Sigmoid colon (tissue), 7 donors: ENCODE data around the gene OGFOD1. TPM values are rescaled to one million over a fixed set of nuclear protein-coding genes. Genes with fewer than 3 reads are reported as not detected.

Experiments used
- DNase-seq: peaks from one replicate; pipeline ENCODE4 v3.0.0-alpha.2; 2019
- H3K27ac ChIP-seq, 4 donors: fragments of 200-600 bp; sonication (generic); one replicate each; pipeline ENCODE4 v1.5.1; 2016 to 2019; ENCODE audit warnings: mild to moderate bottlenecking in 1 of 4
- H3K27me3 ChIP-seq, 3 donors: fragments of 200-600 bp; sonication (generic); one replicate each; pipeline ENCODE4 v1.5.1; 2019; ENCODE audit warnings: mild to moderate bottlenecking in 1 of 3
- H3K36me3 ChIP-seq, 4 donors: fragments of 200-600 bp; sonication (generic); one replicate each; pipeline ENCODE4 v1.5.1; 2016 to 2019
- H3K4me1 ChIP-seq, 4 donors: fragments of 200-600 bp; sonication (generic); one replicate each; pipeline ENCODE4 v1.5.1; 2017 to 2019
- H3K4me3 ChIP-seq, 4 donors: fragments of 200-600 bp; sonication (generic); one replicate each; pipeline ENCODE4 v1.5.1; 2017 to 2019; ENCODE audit warnings: mild to moderate bottlenecking in 2 of 4, moderate library complexity in 1 of 4
- H3K9me3 ChIP-seq, 4 donors: fragments of 200-600 bp in 3 of 4; sonication (generic) in 3 of 4; one replicate each; pipeline versions ENCODE4 v1.5.1 to v1.6.1; 2013 to 2019
- EP300 ChIP-seq, 4 donors: sonication (generic); formaldehyde crosslinking; IDR thresholded peaks; one replicate each; pipeline ENCODE4 v1.6.1; 2017; ENCODE audit warnings: antibody characterized with exemption in 4 of 4
- POLR2A ChIP-seq, 2 donors: fragments of 450-650 bp; IDR thresholded peaks; one replicate each; pipeline ENCODE4 v1.6.1; 2016; ENCODE audit warnings: antibody characterized with exemption in 2 of 2, mild to moderate bottlenecking in 2 of 2, moderate library complexity in 2 of 2
- POLR2AphosphoS5 ChIP-seq, 4 donors: sonication (generic); formaldehyde crosslinking; IDR thresholded peaks; one replicate each; pipeline ENCODE4 v1.6.1; 2017; ENCODE audit warnings: antibody characterized with exemption in 4 of 4
- WGBS, 2 donors: extraction: QIAGEN DNeasy Blood & Tissue Kit; methylation state at CpG; one replicate each; pipeline ENCODE4 v1.1.7; 2013; 5-methylcytosine and 5-hydroxymethylcytosine counted together
- intact Hi-C: fragments of 100-400 bp; cut with DNase I; formaldehyde crosslinking; loops from one replicate; pipeline ENCODE4 v1.15.1; 2023
- polyA plus RNA-seq, 3 donors: library from polyadenylated mRNA; stranded (reverse); fragments of 200-250 nt; gene quantifications; one replicate each; pipeline ENCODE4 v1.2.3, GENCODE V29; 2013
- total RNA-seq, 4 donors: library from RNA; depleted of rRNA; stranded (reverse); fragments of >200 nt; gene quantifications; one replicate each; pipeline ENCODE4 v1.1.0, GENCODE V29; 2016
- TF ChIP-seq, protein P1 (sequence below), 4 experiments: fragments of 450-650 bp in 3 of 4; fragments of 200-600 bp in 1 of 4; IDR thresholded peaks; one replicate each; pipeline ENCODE4 v1.5.1; 2016 to 2019; ENCODE audit warnings: antibody characterized with exemption in 4 of 4, mild to moderate bottlenecking in 3 of 4, moderate library complexity in 2 of 4
- donor health status: healthy with polysubstance abuse.
- donor health status: Bipolar disorder and iron deficiency.
- donor health status: healthy.

OGFOD1 gene
- total and polyA plus RNA-seq, 7 donors = 6.6 to 34.1 (median 15.8) TPM

DNA sequence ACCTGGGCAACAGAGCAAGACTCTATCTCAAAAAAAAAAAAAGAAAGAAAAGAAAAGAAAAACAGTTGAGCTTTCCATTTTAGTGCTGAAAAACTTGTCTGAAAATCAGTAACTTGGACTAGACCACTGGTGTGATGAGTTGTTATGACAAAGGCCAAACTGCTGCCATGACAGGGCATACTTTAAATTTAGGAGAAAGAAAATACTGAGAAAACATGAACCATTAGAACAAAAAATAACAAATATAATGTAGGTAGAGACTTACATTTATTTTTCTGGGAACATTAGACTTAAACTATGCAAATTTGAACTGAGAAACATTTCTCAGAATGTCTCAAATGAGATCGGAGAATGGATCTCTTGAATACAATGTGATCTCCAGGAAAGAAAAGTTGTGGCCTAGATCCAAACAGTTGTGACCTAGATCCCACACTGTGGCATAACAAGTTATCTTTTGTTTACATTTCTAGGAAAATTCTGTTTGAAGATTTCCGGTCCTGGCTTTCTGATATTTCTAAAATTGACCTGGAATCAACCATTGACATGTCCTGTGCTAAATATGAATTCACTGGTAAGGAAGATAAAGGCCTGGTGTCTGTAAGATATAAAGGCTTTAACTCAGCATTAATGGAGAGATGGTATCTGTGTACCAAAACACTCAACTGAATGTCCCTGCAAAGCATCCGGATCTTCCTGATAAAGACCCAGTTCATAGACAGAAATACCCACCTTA lies 10.9 kb downstream of the OGFOD1 start:
- no peak for TF ChIP-seq POLR2A (IDR thresholded peaks at IDR 0.05)
- no peak for TF ChIP-seq EP300 (IDR thresholded peaks at IDR 0.05)
- TF ChIP-seq, protein P1, sequence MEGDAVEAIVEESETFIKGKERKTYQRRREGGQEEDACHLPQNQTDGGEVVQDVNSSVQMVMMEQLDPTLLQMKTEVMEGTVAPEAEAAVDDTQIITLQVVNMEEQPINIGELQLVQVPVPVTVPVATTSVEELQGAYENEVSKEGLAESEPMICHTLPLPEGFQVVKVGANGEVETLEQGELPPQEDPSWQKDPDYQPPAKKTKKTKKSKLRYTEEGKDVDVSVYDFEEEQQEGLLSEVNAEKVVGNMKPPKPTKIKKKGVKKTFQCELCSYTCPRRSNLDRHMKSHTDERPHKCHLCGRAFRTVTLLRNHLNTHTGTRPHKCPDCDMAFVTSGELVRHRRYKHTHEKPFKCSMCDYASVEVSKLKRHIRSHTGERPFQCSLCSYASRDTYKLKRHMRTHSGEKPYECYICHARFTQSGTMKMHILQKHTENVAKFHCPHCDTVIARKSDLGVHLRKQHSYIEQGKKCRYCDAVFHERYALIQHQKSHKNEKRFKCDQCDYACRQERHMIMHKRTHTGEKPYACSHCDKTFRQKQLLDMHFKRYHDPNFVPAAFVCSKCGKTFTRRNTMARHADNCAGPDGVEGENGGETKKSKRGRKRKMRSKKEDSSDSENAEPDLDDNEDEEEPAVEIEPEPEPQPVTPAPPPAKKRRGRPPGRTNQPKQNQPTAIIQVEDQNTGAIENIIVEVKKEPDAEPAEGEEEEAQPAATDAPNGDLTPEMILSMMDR (IDR thresholded peaks at IDR 0.05) = no peak
- no peak for TF ChIP-seq POLR2AphosphoS5 (IDR thresholded peaks at IDR 0.05)
- no peak for DNase-seq
- 73 to 87% methylated on average over 3 of the region's 3 CpGs for WGBS, 2 donors
- no peak overlapping the region for H3K27ac ChIP-seq
- no peaks in the 10 kb centered on the region for H3K9me3 ChIP-seq
- intact Hi-C loops = no loop called here
- H3K4me1 ChIP-seq = no peaks in the 10 kb centered on the region
- peaks cover 14 to 98% (median 24%) of the 10 kb centered on the region in 4 donors for H3K36me3 ChIP-seq
- no peaks in the 10 kb centered on the region for H3K27me3 ChIP-seq
- no peak overlapping the region for H3K4me3 ChIP-seq

DNA sequence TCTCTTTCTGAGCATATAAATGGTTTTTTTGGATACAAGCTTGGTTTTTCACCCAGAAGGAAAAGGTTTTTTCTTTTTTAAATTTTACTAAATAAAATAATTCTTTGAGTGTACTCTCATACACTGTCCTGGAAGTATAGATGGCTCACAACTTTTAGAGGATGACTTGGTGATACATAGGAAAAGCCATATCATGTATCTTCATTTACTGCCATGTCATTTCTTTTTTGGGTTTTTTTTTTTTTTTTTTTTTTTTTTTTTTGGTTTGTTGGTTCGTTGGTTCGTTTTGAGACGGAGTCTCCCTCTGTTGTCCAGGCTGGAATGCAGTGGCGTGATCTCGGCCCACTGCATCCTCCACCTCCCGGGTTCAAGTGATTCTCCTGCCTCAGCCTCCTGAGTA lies 11.8 kb downstream of the OGFOD1 start:
- no peaks in the 10 kb centered on the region for H3K4me1 ChIP-seq
- H3K27ac ChIP-seq = no peak overlapping the region
- intact Hi-C loops = no loop called here
- H3K4me3 ChIP-seq = no peak overlapping the region
- 95 to 97% methylated on average over 6 of the region's 6 CpGs for WGBS, 2 donors
- peaks cover 14 to 98% (median 28%) of the 10 kb centered on the region in 4 donors for H3K36me3 ChIP-seq
- no peak for TF ChIP-seq EP300 (IDR thresholded peaks at IDR 0.05)
- no peak for TF ChIP-seq POLR2A (IDR thresholded peaks at IDR 0.05)
- TF ChIP-seq POLR2AphosphoS5 (IDR thresholded peaks at IDR 0.05) = no peak
- TF ChIP-seq, protein P1 (IDR thresholded peaks at IDR 0.05) = no peak
- H3K27me3 ChIP-seq = no peaks in the 10 kb centered on the region
- no peak for DNase-seq
- H3K9me3 ChIP-seq = no peaks in the 10 kb centered on the region

DNA sequence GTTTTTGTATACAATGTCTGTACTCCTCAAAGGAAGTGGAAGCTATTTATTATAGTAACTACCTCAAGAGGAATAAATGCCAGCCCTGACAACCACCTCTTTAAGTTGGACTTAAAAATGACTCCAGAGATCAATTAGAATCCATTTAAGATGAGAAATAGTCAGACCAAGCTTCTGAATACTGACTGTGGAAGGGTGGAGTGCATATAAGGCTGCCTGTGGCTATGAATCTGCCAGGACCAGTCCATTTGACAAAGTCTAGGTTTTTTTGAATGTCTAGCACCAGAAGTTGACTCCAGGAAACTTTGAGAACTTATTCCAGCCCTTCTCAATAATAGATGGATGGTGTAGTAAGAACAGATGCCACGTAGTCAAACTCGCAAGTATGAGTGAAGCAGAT lies 15.0 kb downstream of the OGFOD1 start:
- Histone ChIP-seq H3K27ac (no peak overlapping the region), H3K36me3 (peaks cover 13 to 100% (median 46%) of the 10 kb centered on the region in 4 donors), H3K9me3 (no peaks in the 10 kb centered on the region), H3K4me1 (no peaks in the 10 kb centered on the region), H3K4me3 (no peak overlapping the region), H3K27me3 (no peaks in the 10 kb centered on the region)
- WGBS, 2 donors = 93 to 99% methylated on average over 2 of the region's 2 CpGs
- DNase-seq = no peak
- intact Hi-C loops = no loop called here
- TF ChIP-seq POLR2AphosphoS5 (IDR thresholded peaks at IDR 0.05) = no peak
- TF ChIP-seq EP300 (IDR thresholded peaks at IDR 0.05) = no peak
- TF ChIP-seq, protein P1 (IDR thresholded peaks at IDR 0.05) = no peak
- no peak for TF ChIP-seq POLR2A (IDR thresholded peaks at IDR 0.05)

DNA sequence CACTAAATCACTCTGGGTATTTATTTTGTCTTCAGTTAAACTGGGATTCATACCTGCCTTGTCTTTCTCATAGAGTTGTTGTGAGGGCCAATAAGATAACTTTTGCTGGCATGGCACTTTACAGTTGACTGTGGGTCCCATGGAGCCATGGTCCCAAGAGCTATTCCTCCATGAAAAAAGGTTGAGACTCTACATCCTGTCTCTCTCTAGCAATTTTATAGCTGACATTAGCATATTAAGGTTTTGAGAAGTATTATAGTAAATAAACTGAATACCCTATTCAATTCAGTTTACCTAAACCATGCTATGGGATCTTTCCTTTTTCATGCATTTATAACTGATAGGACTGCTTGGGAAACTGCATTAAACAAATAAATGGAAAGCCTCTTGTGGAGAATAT lies 17.4 kb downstream of the OGFOD1 start:
- no peak for DNase-seq
- intact Hi-C loops = no loop called here
- TF ChIP-seq POLR2A (IDR thresholded peaks at IDR 0.05) = no peak
- no peak for TF ChIP-seq POLR2AphosphoS5 (IDR thresholded peaks at IDR 0.05)
- TF ChIP-seq, protein P1 (IDR thresholded peaks at IDR 0.05) = no peak
- no peak for TF ChIP-seq EP300 (IDR thresholded peaks at IDR 0.05)
- no peak overlapping the region for H3K4me3 ChIP-seq
- H3K9me3 ChIP-seq = no peaks in the 10 kb centered on the region
- H3K36me3 ChIP-seq = peaks cover 12 to 100% (median 53%) of the 10 kb centered on the region in 4 donors
- no peaks in the 10 kb centered on the region for H3K27me3 ChIP-seq
- no peaks in the 10 kb centered on the region for H3K4me1 ChIP-seq
- H3K27ac ChIP-seq = no peak overlapping the region

DNA sequence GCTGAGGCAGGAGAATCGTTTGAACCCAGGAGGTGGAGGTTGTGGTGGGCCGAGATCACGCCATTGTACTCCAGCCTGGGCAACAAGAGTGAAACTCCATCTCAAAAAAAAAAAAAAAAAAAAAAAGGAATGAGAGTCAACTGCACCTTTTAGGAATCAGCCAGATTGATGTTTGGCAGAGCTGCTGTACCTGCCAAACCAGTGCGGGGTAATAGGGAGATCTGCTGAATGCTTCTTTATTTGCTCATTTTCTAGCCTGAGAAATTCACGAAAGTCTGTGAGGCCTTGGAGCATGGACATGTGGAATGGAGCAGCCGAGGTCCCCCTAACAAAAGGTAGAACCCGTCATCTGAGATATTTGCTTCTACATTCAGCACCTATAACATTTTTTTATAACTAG lies 18.4 kb downstream of the OGFOD1 start:
- WGBS, 2 donors = 96 to 98% methylated on average over 7 of the region's 7 CpGs
- DNase-seq = no peak
- H3K4me3 ChIP-seq = no peak overlapping the region
- no peaks in the 10 kb centered on the region for H3K9me3 ChIP-seq
- H3K27ac ChIP-seq = no peak overlapping the region
- intact Hi-C loops = no loop called here
- peaks cover 8 to 98% (median 54%) of the 10 kb centered on the region in 4 donors for H3K36me3 ChIP-seq
- H3K4me1 ChIP-seq = no peaks in the 10 kb centered on the region
- no peaks in the 10 kb centered on the region for H3K27me3 ChIP-seq
- TF ChIP-seq EP300 (IDR thresholded peaks at IDR 0.05) (no peak), POLR2AphosphoS5 (IDR thresholded peaks at IDR 0.05) (no peak), POLR2A (IDR thresholded peaks at IDR 0.05) (no peak)
- TF ChIP-seq, protein P1 (IDR thresholded peaks at IDR 0.05) = no peak
